ENCODE measurements around the gene PIP5K1A.

PIP5K1A gene

GRCh38 chr1:151167116-151167515 is 31.2 kb upstream of the PIP5K1A start:
- Mint-ChIP-seq H3K36me3 (ENCODE audit: low read depth) (peaks cover 21% of the 10 kb centered on the region), H3K4me1 (peaks cover 45% of the 10 kb centered on the region), H3K27ac (peak overlapping the region; percentile 26), H3K27me3 (ENCODE audit: low read depth, poor library complexity) (peaks cover 2% of the 10 kb centered on the region), H3K9me3 (no peaks in the 10 kb centered on the region), H3K4me3 (peak overlapping the region; percentile 99)
- DNase-seq: no peak
- no peak for TF ChIP-seq CTCF (IDR thresholded peaks at IDR 0.05)

GRCh38 chr1:151171190-151171589 is 27.2 kb upstream of the PIP5K1A start:
- Mint-ChIP-seq H3K27ac (peak overlapping the region; percentile 60), H3K4me1 (peaks cover 17% of the 10 kb centered on the region), H3K36me3 (ENCODE audit: low read depth) (peaks cover 38% of the 10 kb centered on the region), H3K4me3 (no peak overlapping the region), H3K9me3 (no peaks in the 10 kb centered on the region), H3K27me3 (ENCODE audit: low read depth, poor library complexity) (peaks cover 6% of the 10 kb centered on the region)
- TF ChIP-seq CTCF (IDR thresholded peaks at IDR 0.05): no peak
- DNase-seq: no peak

GRCh38 chr1:151175041-151175741 is 23.2 kb upstream of the PIP5K1A start:
- no peak overlapping the region for H3K4me3 Mint-ChIP-seq
- peaks cover 53% of the 10 kb centered on the region for H3K36me3 Mint-ChIP-seq (ENCODE audit: low read depth)
- H3K27ac Mint-ChIP-seq: peak overlapping the region; percentile 40
- peaks cover 3% of the 10 kb centered on the region for H3K27me3 Mint-ChIP-seq (ENCODE audit: low read depth, poor library complexity)
- no peak for DNase-seq
- no peak for TF ChIP-seq CTCF (IDR thresholded peaks at IDR 0.05)
- H3K4me1 Mint-ChIP-seq: no peaks in the 10 kb centered on the region
- no peaks in the 10 kb centered on the region for H3K9me3 Mint-ChIP-seq

- no peak for DNase-seq
- Mint-ChIP-seq H3K27me3 (ENCODE audit: low read depth, poor library complexity) (peaks cover 3% of the 10 kb centered on the region), H3K4me3 (no peak within 1 kb of the TSS)
Measured at GRCh38 chr1:151175863-151176262, 22.5 kb upstream of the PIP5K1A start, which contains the start of gene TMOD4. TSS of gene TMOD4 (minus strand) at chr1:151175981. CDS start at chr1:151174875, 1,106 bp downstream.

GRCh38 chr1:151176514-151177045 is 21.8 kb upstream of the PIP5K1A start:
- Mint-ChIP-seq H3K9me3 (no peaks in the 10 kb centered on the region), H3K36me3 (ENCODE audit: low read depth) (peaks cover 67% of the 10 kb centered on the region), H3K27ac (peak overlapping the region; percentile 85), H3K27me3 (ENCODE audit: low read depth, poor library complexity) (peaks cover 3% of the 10 kb centered on the region), H3K4me3 (no peak overlapping the region), H3K4me1 (no peaks in the 10 kb centered on the region)
- no peak for DNase-seq
- no peak for TF ChIP-seq CTCF (IDR thresholded peaks at IDR 0.05)

More at GRCh38 chr1:151175863-151176262, 22.5 kb upstream of the PIP5K1A start, which contains the start of gene TMOD4:
- H3K9me3 Mint-ChIP-seq: no peaks in the 10 kb centered on the region
- peak within 1 kb of the TSS; percentile 85 for H3K27ac Mint-ChIP-seq
- no peaks in the 10 kb centered on the region for H3K4me1 Mint-ChIP-seq
- peaks cover 59% of the 10 kb centered on the region for H3K36me3 Mint-ChIP-seq (ENCODE audit: low read depth)
- peak; percentile 42 for TF ChIP-seq CTCF (IDR thresholded peaks at IDR 0.05)

- Mint-ChIP-seq H3K27ac (no peak overlapping the region), H3K9me3 (no peaks in the 10 kb centered on the region), H3K36me3 (ENCODE audit: low read depth) (peaks cover 63% of the 10 kb centered on the region), H3K4me1 (peaks cover 17% of the 10 kb centered on the region), H3K4me3 (no peak overlapping the region), H3K27me3 (ENCODE audit: low read depth, poor library complexity) (no peaks in the 10 kb centered on the region)
- DNase-seq: no peak
- TF ChIP-seq CTCF (IDR thresholded peaks at IDR 0.05): no peak
Measured at GRCh38 chr1:151184211-151184610, 14.1 kb upstream of the PIP5K1A start.

Data from nephron progenitor cell (in vitro differentiated cells).